GM23338 (cell line): ENCODE data around the gene SSR4. TPM values are rescaled to one million over a fixed set of nuclear protein-coding genes. Genes with fewer than 3 reads are reported as not detected.

ENCODE experiments used
- ATAC-seq: fragments of 200-7000 bp; cut with Tn5 transposase; 3 replicates; pipeline ENCODE4 v1.9.1; 2020
- DNase-seq: peaks from one replicate; pipeline ENCODE4 v3.0.0-alpha.2; 2015; ENCODE audit warnings: low spot score
- H2AFZ ChIP-seq: fragments of 200-600 bp; sonication (generic); 2 replicates; pipeline ENCODE4 v1.8.0; 2016; ENCODE audit warnings: antibody characterized with exemption, mild to moderate bottlenecking, moderate library complexity
- H3F3A ChIP-seq: fragments of 200-600 bp; sonication (generic); replicated peaks from 2 replicates; pipeline ENCODE4 v1.8.0; 2017; ENCODE audit warnings: antibody characterized with exemption, mixed run types, low read depth
- H3K27ac ChIP-seq: fragments of 200-600 bp; sonication (generic); 2 replicates; pipeline ENCODE4 v1.6.1; 2016; ENCODE audit warnings: low read depth
- H3K27me3 ChIP-seq: fragments of 200-600 bp; sonication (generic); 2 replicates; pipeline ENCODE4 v1.8.0; 2016; ENCODE audit warnings: mild to moderate bottlenecking, mixed run types, moderate library complexity; ENCODE audit not compliant: insufficient read depth
- H3K36me3 ChIP-seq: fragments of 200-600 bp; sonication (generic); 2 replicates; pipeline ENCODE4 v1.8.0; 2016; ENCODE audit warnings: mild to moderate bottlenecking; ENCODE audit not compliant: insufficient read depth
- H3K4me1 ChIP-seq: fragments of 200-600 bp; sonication (generic); 2 replicates; pipeline ENCODE4 v1.8.0; 2016; ENCODE audit warnings: mild to moderate bottlenecking, moderate library complexity; ENCODE audit not compliant: insufficient read depth
- H3K4me2 ChIP-seq: fragments of 200-600 bp; sonication (generic); 2 replicates; pipeline ENCODE4 v1.7.1; 2017; ENCODE audit warnings: mixed run types
- H3K4me3 ChIP-seq: fragments of 200-600 bp; sonication (generic); 2 replicates; pipeline ENCODE4 v1.6.1; 2016; ENCODE audit warnings: mixed run types
- H3K79me2 ChIP-seq: fragments of 200-600 bp; sonication (generic); replicated peaks from 2 replicates; pipeline ENCODE4 v1.8.0; 2017; ENCODE audit warnings: mild to moderate bottlenecking; ENCODE audit not compliant: insufficient read depth
- H3K9me2 ChIP-seq: fragments of 200-600 bp; sonication (generic); 2 replicates; pipeline ENCODE4 v1.8.0; 2017; ENCODE audit not compliant: insufficient read depth
- H4K20me1 ChIP-seq: fragments of 200-600 bp; sonication (generic); replicated peaks from 2 replicates; pipeline ENCODE4 v1.8.0; 2017; ENCODE audit warnings: mild to moderate bottlenecking; ENCODE audit not compliant: insufficient read depth
- H3K27ac Mint-ChIP-seq: 2 replicates; pipeline ENCODE4 v1.8.0; 2020; ENCODE audit warnings: inconsistent platforms, mild to moderate bottlenecking, moderate library complexity, mixed read lengths
- H3K27me3 Mint-ChIP-seq: 3 replicates; pipeline ENCODE4 v1.8.0; 2022; ENCODE audit warnings: low read depth, mild to moderate bottlenecking, moderate library complexity, mixed read lengths, inconsistent platforms; ENCODE audit not compliant: insufficient read depth, poor library complexity
- H3K36me3 Mint-ChIP-seq: 3 replicates; pipeline ENCODE4 v1.8.0; 2021; ENCODE audit warnings: low read depth, mild to moderate bottlenecking, inconsistent platforms, moderate library complexity, mixed read lengths
- H3K4me1 Mint-ChIP-seq: 3 replicates; pipeline ENCODE4 v1.8.0; 2020; ENCODE audit warnings: mild to moderate bottlenecking, inconsistent platforms, mixed read lengths
- H3K4me3 Mint-ChIP-seq: 3 replicates; pipeline ENCODE4 v1.8.0; 2021; ENCODE audit warnings: moderate library complexity, mild to moderate bottlenecking, inconsistent platforms, mixed read lengths
- H3K9me3 Mint-ChIP-seq: 3 replicates; pipeline ENCODE4 v1.8.0; 2020; ENCODE audit warnings: moderate library complexity, mild to moderate bottlenecking, inconsistent platforms, mixed read lengths
- EZH2phosphoT487 ChIP-seq: fragments of 200-600 bp; sonication (generic); IDR thresholded peaks from one replicate; pipeline ENCODE4 v1.8.1; 2018; ENCODE audit warnings: antibody characterized with exemption; ENCODE audit not compliant: unreplicated experiment
- JUNB ChIP-seq: IDR thresholded peaks from one replicate; pipeline ENCODE4 v1.6.1; 2016; ENCODE audit warnings: antibody characterized with exemption; ENCODE audit not compliant: unreplicated experiment
- NANOG ChIP-seq: IDR thresholded peaks from 2 replicates; pipeline ENCODE4 v1.6.1; 2016; ENCODE audit warnings: antibody characterized with exemption, borderline replicate concordance
- POLR2AphosphoS5 ChIP-seq: IDR thresholded peaks from 2 replicates; pipeline ENCODE4 v1.6.1; 2016; ENCODE audit warnings: antibody characterized with exemption, low read depth
- STAT1 ChIP-seq: IDR thresholded peaks from one replicate; pipeline ENCODE4 v1.6.1; 2016; ENCODE audit warnings: antibody characterized with exemption; ENCODE audit not compliant: unreplicated experiment
- ZNF114 ChIP-seq: fragments of 250-450 bp; sonication (Bioruptor Pico); IDR thresholded peaks from 2 replicates; pipeline ENCODE4 v1.5.0; 2020; ENCODE audit warnings: mild to moderate bottlenecking, moderate library complexity
- ZNF331 ChIP-seq: fragments of 250-450 bp; sonication (Bioruptor Pico); IDR thresholded peaks from 2 replicates; pipeline ENCODE4 v1.5.0; 2020; ENCODE audit warnings: low read depth, mild to moderate bottlenecking, moderate library complexity
- ZNF462 ChIP-seq: fragments of 250-450 bp; sonication (Bioruptor Pico); IDR thresholded peaks from 2 replicates; pipeline ENCODE4 v1.5.0; 2020; ENCODE audit warnings: mild to moderate bottlenecking, moderate library complexity
- polyA plus RNA-seq: library from polyadenylated mRNA; unstranded; fragments of >200 nt; fragmentation: Nextera tagmentation; extraction: Ambion mirVana; gene quantifications from 2 replicates; pipeline ENCODE4 v1.2.1, GENCODE V29; 2016
- total RNA-seq: library from RNA; depleted of rRNA; stranded (reverse); fragments of >200 nt; shearing (Covaris generic); gene quantifications from 2 replicates; pipeline ENCODE4 v1.2.3, GENCODE V29; 2014

SSR4 gene
- total and polyA plus RNA-seq, 2 experiments from 2014 or later = 107 to 352 TPM

- TF ChIP-seq POLR2AphosphoS5 (peak; percentile 27), ZNF114 (CRISPR knock-in tag) (no peak), EZH2phosphoT487 (no peak), NANOG (no peak), JUNB (no peak)
These were observed 5.8 kb downstream of the SSR4 start (continued) for GRCh38 chrX:153800177-153800722.

GRCh38 chrX:153800746-153801145, 6.3 kb downstream of the SSR4 start:
- Mint-ChIP-seq H3K36me3 (peaks cover 44% of the 10 kb centered on the region), H3K27me3 (peaks cover 12% of the 10 kb centered on the region), H3K4me3 (no peak overlapping the region), H3K27ac (no peak overlapping the region), H3K4me1 (peaks cover 13% of the 10 kb centered on the region; the same call in 2 of the 3 replicates), H3K9me3 (no peaks in the 10 kb centered on the region)
- Histone ChIP-seq H3K27ac (no peak overlapping the region), H3K9me2 (no peaks in the 10 kb centered on the region), H3K4me1 (no peaks in the 10 kb centered on the region), H3K79me2 (peaks cover 6% of the 10 kb centered on the region), H3K4me3 (no peak overlapping the region), H3K36me3 (no peaks in the 10 kb centered on the region), H2AFZ (no peak overlapping the region), H3K27me3 (no peaks in the 10 kb centered on the region), H4K20me1 (0 out of 2 replicates have a peak, but pooled peaks cover 3% of the 10 kb centered on the region), H3F3A (0 out of 2 replicates have a peak, but pooled peaks cover 2% of the 10 kb centered on the region), H3K4me2 (no peak overlapping the region)
- DNase-seq (no peak), ATAC-seq (peak; percentile 11; the same call in 1 of the 3 replicates)
- TF ChIP-seq JUNB = no peak
- TF ChIP-seq POLR2AphosphoS5 = 0 out of 2 replicates have a peak, but pooled peaks have one; percentile 11
- TF ChIP-seq ZNF331 (CRISPR knock-in tag) = no peak

- TF ChIP-seq JUNB (no peak), POLR2AphosphoS5 (0 out of 2 replicates have a peak, but pooled peaks have one; percentile 24), ZNF114 (CRISPR knock-in tag) (no peak)
- no peak for ATAC-seq
- no peak overlapping the region for H3K4me3 Mint-ChIP-seq
- peaks cover 35% of the 10 kb centered on the region for H3K36me3 Mint-ChIP-seq
- no peaks in the 10 kb centered on the region for H3K27me3 ChIP-seq
- H3K4me3 ChIP-seq = no peak overlapping the region
- no peaks in the 10 kb centered on the region for H3K4me1 ChIP-seq
- H3K27me3 Mint-ChIP-seq = peaks cover 12% of the 10 kb centered on the region
- peaks cover 6% of the 10 kb centered on the region; the same call in 1 of the 3 replicates for H3K4me1 Mint-ChIP-seq
- no peak overlapping the region for H3K4me2 ChIP-seq
- 0 out of 2 replicates have a peak, but pooled peaks cover 3% of the 10 kb centered on the region for H4K20me1 ChIP-seq
- no peak overlapping the region for H3K27ac Mint-ChIP-seq
- H3K9me3 Mint-ChIP-seq = no peaks in the 10 kb centered on the region
- H3K36me3 ChIP-seq = no peaks in the 10 kb centered on the region
- H3F3A ChIP-seq = 0 out of 2 replicates have a peak, but pooled peaks cover 2% of the 10 kb centered on the region
- H2AFZ ChIP-seq = no peak overlapping the region
- H3K79me2 ChIP-seq = no peaks in the 10 kb centered on the region; the same call in 1 of the 2 replicates
- DNase-seq = no peak
- no peaks in the 10 kb centered on the region for H3K9me2 ChIP-seq
- no peak overlapping the region for H3K27ac ChIP-seq
These were observed 7.2 kb downstream of the SSR4 start for GRCh38 chrX:153801669-153802068.

- Mint-ChIP-seq H3K9me3 (no peaks in the 10 kb centered on the region), H3K4me1 (peaks cover 6% of the 10 kb centered on the region; the same call in 2 of the 3 replicates), H3K36me3 (peaks cover 29% of the 10 kb centered on the region), H3K27me3 (peaks cover 12% of the 10 kb centered on the region), H3K4me3 (no peak overlapping the region), H3K27ac (no peak overlapping the region)
- no peaks in the 10 kb centered on the region for H3K9me2 ChIP-seq
- no peak overlapping the region for H3K4me2 ChIP-seq
- no peak overlapping the region for H2AFZ ChIP-seq
- no peaks in the 10 kb centered on the region for H3K4me1 ChIP-seq
- no peak overlapping the region for H3K27ac ChIP-seq
- H3F3A ChIP-seq = 0 out of 2 replicates have a peak, but pooled peaks cover 2% of the 10 kb centered on the region
- DNase-seq = no peak
- no peak overlapping the region for H3K4me3 ChIP-seq
- H3K27me3 ChIP-seq = no peaks in the 10 kb centered on the region
- no peaks in the 10 kb centered on the region for H3K36me3 ChIP-seq
- no peaks in the 10 kb centered on the region; the same call in none of the 2 replicates for H3K79me2 ChIP-seq
- no peak for ATAC-seq
- no peaks in the 10 kb centered on the region for H4K20me1 ChIP-seq
- TF ChIP-seq STAT1 (no peak), ZNF462 (CRISPR knock-in tag) (no peak)
These were observed 8.1 kb downstream of the SSR4 start for GRCh38 chrX:153802513-153803045.
